SH-SY5Y (cell line): Measurements from ENCODE around the gene CPB2.

ENCODE experiments used
- GATA2 ChIP-seq: IDR thresholded peaks from 2 replicates; pipeline ENCODE4 v1.6.1; 2011; ENCODE audit warnings: mild to moderate bottlenecking, low read depth, low read length
- GATA3 ChIP-seq: IDR thresholded peaks from 2 replicates; pipeline ENCODE4 v1.6.1; 2011; ENCODE audit warnings: low read depth, mild to moderate bottlenecking, low read length, moderate library complexity

- TF ChIP-seq GATA2 (no peak), GATA3 (no peak)
Measured at GRCh38 chr13:46085737-46086136, 19.1 kb downstream of the CPB2 start.
